ENCODE measurements around the gene CLEC2L. TPM values are rescaled to one million over a fixed set of nuclear protein-coding genes. Genes with fewer than 3 reads are reported as not detected.

The CLEC2L gene
- total RNA-seq, 1 donor from 2014 or later: 0.15 TPM

DNA sequence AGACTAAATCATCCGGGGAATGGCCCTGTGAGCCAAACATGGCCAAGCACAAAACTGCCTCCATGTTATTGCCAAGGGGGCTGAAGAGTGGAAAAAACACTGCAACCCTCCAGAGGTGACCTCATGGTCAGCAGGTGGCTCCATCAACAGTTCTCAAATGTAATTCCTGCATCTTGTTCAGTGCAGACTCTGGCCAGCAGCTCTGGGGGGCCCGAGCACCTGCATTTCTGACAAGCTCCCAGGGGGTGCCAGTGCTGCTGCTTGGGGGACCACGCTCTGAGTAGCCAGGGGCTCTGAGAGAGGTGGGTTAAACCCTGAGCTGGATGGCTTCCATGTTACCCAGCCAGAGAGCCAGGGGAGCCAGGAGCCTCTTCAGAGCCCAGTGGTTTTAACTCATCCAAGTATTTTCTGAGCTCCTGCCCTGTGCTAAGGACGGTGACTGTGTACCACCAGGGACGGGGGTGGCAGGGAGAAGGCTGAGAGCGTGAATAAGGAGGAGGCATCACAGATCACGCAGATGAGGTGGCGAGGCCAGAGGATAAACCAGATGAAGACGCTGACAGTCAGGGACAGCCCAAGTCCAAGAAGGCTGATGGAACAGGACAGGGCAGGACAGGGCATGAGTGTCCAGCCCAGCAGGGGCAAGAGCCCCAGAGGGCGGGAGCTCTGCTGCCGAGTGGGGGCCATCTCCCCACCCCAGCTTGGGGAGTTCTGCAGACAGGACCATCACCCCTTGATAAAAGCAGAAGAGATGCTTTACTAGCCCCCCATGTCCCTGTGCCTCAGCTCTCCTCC is 52.9 kb downstream of the CLEC2L start:
- Histone ChIP-seq H3K4me3 (no peak overlapping the region), H3K9me3 (ENCODE audit: low read depth) (no peaks in the 10 kb centered on the region), H3K79me2 (ENCODE audit: low read depth) (no peaks in the 10 kb centered on the region), H3K4me2 (no peak overlapping the region), H3K4me1 (no peaks in the 10 kb centered on the region), H2AFZ (replicated peaks) (no peak overlapping the region), H3K27ac (no peak overlapping the region), H3K27me3 (no peaks in the 10 kb centered on the region), H4K20me1 (ENCODE audit: low read depth) (no peaks in the 10 kb centered on the region), H3F3A (ENCODE audit: low read depth) (no peaks in the 10 kb centered on the region), H3K9ac (no peak overlapping the region), H3K36me3 (no peaks in the 10 kb centered on the region)
- H3K4me3 Mint-ChIP-seq: no peak overlapping the region
- TF ChIP-seq EZH2phosphoT487 (IDR thresholded peaks at IDR 0.05) (no peak), EZH2 (IDR thresholded peaks at IDR 0.05) (no peak)
- no peaks in the 10 kb centered on the region for H3K4me1 Mint-ChIP-seq
- H3K36me3 Mint-ChIP-seq: peaks cover 32% of the 10 kb centered on the region
- H3K27ac Mint-ChIP-seq: no peak overlapping the region
- no peaks in the 10 kb centered on the region for H3K9me3 Mint-ChIP-seq
- peaks cover 4% of the 10 kb centered on the region for H3K27me3 Mint-ChIP-seq (ENCODE audit: insufficient read depth, low read depth)
- DNase-seq (ENCODE audit: low spot score): no peak

- no peaks in the 10 kb centered on the region for H3K79me2 ChIP-seq (ENCODE audit: low read depth)
- no peak for DNase-seq (ENCODE audit: low spot score)
Observed at GRCh38 chr7:139580435-139580834, 57.0 kb downstream of the CLEC2L start.

GRCh38 chr7:139582130-139582650 is 58.7 kb downstream of the CLEC2L start:
- Mint-ChIP-seq H3K27me3 (ENCODE audit: insufficient read depth, low read depth) (peaks cover 6% of the 10 kb centered on the region), H3K9me3 (no peaks in the 10 kb centered on the region), H3K4me3 (no peak overlapping the region), H3K4me1 (no peaks in the 10 kb centered on the region), H3K36me3 (peaks cover 26% of the 10 kb centered on the region), H3K27ac (no peak overlapping the region)
- Histone ChIP-seq H3K4me3 (no peak overlapping the region), H3K9ac (no peak overlapping the region), H3K27me3 (no peaks in the 10 kb centered on the region), H3K4me1 (peaks cover 10% of the 10 kb centered on the region), H3K36me3 (no peaks in the 10 kb centered on the region), H3K79me2 (ENCODE audit: low read depth) (no peaks in the 10 kb centered on the region), H2AFZ (replicated peaks) (no peak overlapping the region), H3K4me2 (no peak overlapping the region), H4K20me1 (ENCODE audit: low read depth) (peaks cover 6% of the 10 kb centered on the region), H3F3A (ENCODE audit: low read depth) (no peaks in the 10 kb centered on the region), H3K27ac (no peak overlapping the region), H3K9me3 (ENCODE audit: low read depth) (no peaks in the 10 kb centered on the region)
- DNase-seq (ENCODE audit: low spot score): no peak
- no peak for TF ChIP-seq EZH2phosphoT487 (IDR thresholded peaks at IDR 0.05)
- no peak for TF ChIP-seq EZH2 (IDR thresholded peaks at IDR 0.05)
- TF ChIP-seq, protein P1, sequence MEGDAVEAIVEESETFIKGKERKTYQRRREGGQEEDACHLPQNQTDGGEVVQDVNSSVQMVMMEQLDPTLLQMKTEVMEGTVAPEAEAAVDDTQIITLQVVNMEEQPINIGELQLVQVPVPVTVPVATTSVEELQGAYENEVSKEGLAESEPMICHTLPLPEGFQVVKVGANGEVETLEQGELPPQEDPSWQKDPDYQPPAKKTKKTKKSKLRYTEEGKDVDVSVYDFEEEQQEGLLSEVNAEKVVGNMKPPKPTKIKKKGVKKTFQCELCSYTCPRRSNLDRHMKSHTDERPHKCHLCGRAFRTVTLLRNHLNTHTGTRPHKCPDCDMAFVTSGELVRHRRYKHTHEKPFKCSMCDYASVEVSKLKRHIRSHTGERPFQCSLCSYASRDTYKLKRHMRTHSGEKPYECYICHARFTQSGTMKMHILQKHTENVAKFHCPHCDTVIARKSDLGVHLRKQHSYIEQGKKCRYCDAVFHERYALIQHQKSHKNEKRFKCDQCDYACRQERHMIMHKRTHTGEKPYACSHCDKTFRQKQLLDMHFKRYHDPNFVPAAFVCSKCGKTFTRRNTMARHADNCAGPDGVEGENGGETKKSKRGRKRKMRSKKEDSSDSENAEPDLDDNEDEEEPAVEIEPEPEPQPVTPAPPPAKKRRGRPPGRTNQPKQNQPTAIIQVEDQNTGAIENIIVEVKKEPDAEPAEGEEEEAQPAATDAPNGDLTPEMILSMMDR (IDR thresholded peaks at IDR 0.05): no peak

More at GRCh38 chr7:139580435-139580834, 57.0 kb downstream of the CLEC2L start:
- H3K4me3 Mint-ChIP-seq: no peak overlapping the region
- Histone ChIP-seq H3K4me1 (peaks cover 10% of the 10 kb centered on the region), H3K4me3 (no peak overlapping the region), H2AFZ (replicated peaks) (no peak overlapping the region), H4K20me1 (ENCODE audit: low read depth) (peaks cover 6% of the 10 kb centered on the region), H3K9me3 (ENCODE audit: low read depth) (no peaks in the 10 kb centered on the region), H3F3A (ENCODE audit: low read depth) (no peaks in the 10 kb centered on the region), H3K27ac (no peak overlapping the region), H3K9ac (no peak overlapping the region), H3K36me3 (no peaks in the 10 kb centered on the region), H3K27me3 (no peaks in the 10 kb centered on the region), H3K4me2 (no peak overlapping the region)
- H3K27ac Mint-ChIP-seq: no peak overlapping the region
- no peaks in the 10 kb centered on the region for H3K9me3 Mint-ChIP-seq
- TF ChIP-seq EZH2phosphoT487 (IDR thresholded peaks at IDR 0.05) (no peak), EZH2 (IDR thresholded peaks at IDR 0.05) (no peak)
- TF ChIP-seq, protein P1 (IDR thresholded peaks at IDR 0.05): no peak
- H3K27me3 Mint-ChIP-seq (ENCODE audit: insufficient read depth, low read depth): peaks cover 8% of the 10 kb centered on the region
- peaks cover 27% of the 10 kb centered on the region for H3K36me3 Mint-ChIP-seq
- no peaks in the 10 kb centered on the region for H3K4me1 Mint-ChIP-seq

- Histone ChIP-seq H3K9me3 (ENCODE audit: low read depth) (no peaks in the 10 kb centered on the region), H3K4me1 (peaks cover 10% of the 10 kb centered on the region), H3K9ac (no peak overlapping the region), H3F3A (ENCODE audit: low read depth) (no peaks in the 10 kb centered on the region), H3K36me3 (no peaks in the 10 kb centered on the region), H4K20me1 (ENCODE audit: low read depth) (peaks cover 6% of the 10 kb centered on the region), H2AFZ (replicated peaks) (no peak overlapping the region), H3K27ac (no peak overlapping the region), H3K4me3 (no peak overlapping the region), H3K79me2 (ENCODE audit: low read depth) (no peaks in the 10 kb centered on the region), H3K27me3 (no peaks in the 10 kb centered on the region), H3K4me2 (no peak overlapping the region)
- H3K4me3 Mint-ChIP-seq: no peak overlapping the region
- no peak for DNase-seq (ENCODE audit: low spot score)
- H3K36me3 Mint-ChIP-seq: peaks cover 25% of the 10 kb centered on the region
- H3K27me3 Mint-ChIP-seq (ENCODE audit: insufficient read depth, low read depth): peaks cover 6% of the 10 kb centered on the region
- no peaks in the 10 kb centered on the region for H3K4me1 Mint-ChIP-seq
- TF ChIP-seq EZH2 (IDR thresholded peaks at IDR 0.05): no peak
- TF ChIP-seq, protein P1 (IDR thresholded peaks at IDR 0.05): no peak
- no peak for TF ChIP-seq EZH2phosphoT487 (IDR thresholded peaks at IDR 0.05)
- no peak overlapping the region for H3K27ac Mint-ChIP-seq
- no peaks in the 10 kb centered on the region for H3K9me3 Mint-ChIP-seq
Observed at GRCh38 chr7:139582671-139583155, 59.2 kb downstream of the CLEC2L start.
